Nephron progenitor cell (in vitro differentiated cells): ENCODE results near the gene NFATC3.

ENCODE experiments used
- DNase-seq: peaks from one replicate; pipeline ENCODE4 v3.0.0; 2021
- H3K27ac Mint-ChIP-seq: 2 replicates; pipeline ENCODE4 v1.8.0; 2021; ENCODE audit warnings: mild to moderate bottlenecking, moderate library complexity, mixed read lengths
- H3K27me3 Mint-ChIP-seq: 2 replicates; pipeline ENCODE4 v1.8.0; 2021; ENCODE audit warnings: mild to moderate bottlenecking, low read depth, mixed read lengths; ENCODE audit not compliant: poor library complexity
- H3K36me3 Mint-ChIP-seq: 2 replicates; pipeline ENCODE4 v1.8.0; 2021; ENCODE audit warnings: low read depth, mixed read lengths
- H3K4me1 Mint-ChIP-seq: 2 replicates; pipeline ENCODE4 v1.8.0; 2021; ENCODE audit warnings: mixed read lengths
- H3K4me3 Mint-ChIP-seq: 2 replicates; pipeline ENCODE4 v1.8.0; 2021; ENCODE audit warnings: mild to moderate bottlenecking, moderate library complexity, mixed read lengths
- H3K9me3 Mint-ChIP-seq: 2 replicates; pipeline ENCODE4 v1.8.0; 2021; ENCODE audit warnings: mild to moderate bottlenecking, moderate library complexity, mixed read lengths
- TF ChIP-seq, protein P1 (sequence below): fragments of 200-600 bp; sonication (generic); IDR thresholded peaks from 2 replicates; pipeline ENCODE4 v1.5.0; 2021; ENCODE audit warnings: antibody characterized with exemption

NFATC3 gene

DNA sequence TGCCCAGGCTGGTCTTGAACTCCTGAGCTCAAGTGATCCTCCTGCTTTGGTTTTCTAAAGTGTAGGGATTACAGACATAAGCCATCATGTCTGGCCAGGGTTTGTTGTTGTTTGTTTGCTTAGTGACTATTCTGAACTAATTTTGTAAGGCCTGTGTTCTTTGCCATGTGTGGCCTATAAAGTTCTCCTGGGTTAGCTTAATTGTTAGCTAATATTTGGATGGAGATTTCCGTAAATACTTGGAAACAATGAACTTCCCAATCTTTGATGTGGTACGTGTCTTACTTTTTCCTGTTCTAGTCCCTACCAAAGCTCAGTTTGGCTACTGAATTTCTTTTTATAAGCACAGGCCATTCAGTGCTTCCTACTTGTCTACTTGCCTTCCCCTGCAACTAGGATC, 37.2 kb upstream of the NFATC3 start:
- TF ChIP-seq, protein P1, sequence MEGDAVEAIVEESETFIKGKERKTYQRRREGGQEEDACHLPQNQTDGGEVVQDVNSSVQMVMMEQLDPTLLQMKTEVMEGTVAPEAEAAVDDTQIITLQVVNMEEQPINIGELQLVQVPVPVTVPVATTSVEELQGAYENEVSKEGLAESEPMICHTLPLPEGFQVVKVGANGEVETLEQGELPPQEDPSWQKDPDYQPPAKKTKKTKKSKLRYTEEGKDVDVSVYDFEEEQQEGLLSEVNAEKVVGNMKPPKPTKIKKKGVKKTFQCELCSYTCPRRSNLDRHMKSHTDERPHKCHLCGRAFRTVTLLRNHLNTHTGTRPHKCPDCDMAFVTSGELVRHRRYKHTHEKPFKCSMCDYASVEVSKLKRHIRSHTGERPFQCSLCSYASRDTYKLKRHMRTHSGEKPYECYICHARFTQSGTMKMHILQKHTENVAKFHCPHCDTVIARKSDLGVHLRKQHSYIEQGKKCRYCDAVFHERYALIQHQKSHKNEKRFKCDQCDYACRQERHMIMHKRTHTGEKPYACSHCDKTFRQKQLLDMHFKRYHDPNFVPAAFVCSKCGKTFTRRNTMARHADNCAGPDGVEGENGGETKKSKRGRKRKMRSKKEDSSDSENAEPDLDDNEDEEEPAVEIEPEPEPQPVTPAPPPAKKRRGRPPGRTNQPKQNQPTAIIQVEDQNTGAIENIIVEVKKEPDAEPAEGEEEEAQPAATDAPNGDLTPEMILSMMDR: no peak
- Mint-ChIP-seq H3K4me1 (no peaks in the 10 kb centered on the region), H3K4me3 (no peak overlapping the region), H3K27me3 (no peaks in the 10 kb centered on the region), H3K9me3 (no peaks in the 10 kb centered on the region), H3K27ac (no peak overlapping the region), H3K36me3 (peaks cover 55% of the 10 kb centered on the region)
- no peak for DNase-seq

DNA sequence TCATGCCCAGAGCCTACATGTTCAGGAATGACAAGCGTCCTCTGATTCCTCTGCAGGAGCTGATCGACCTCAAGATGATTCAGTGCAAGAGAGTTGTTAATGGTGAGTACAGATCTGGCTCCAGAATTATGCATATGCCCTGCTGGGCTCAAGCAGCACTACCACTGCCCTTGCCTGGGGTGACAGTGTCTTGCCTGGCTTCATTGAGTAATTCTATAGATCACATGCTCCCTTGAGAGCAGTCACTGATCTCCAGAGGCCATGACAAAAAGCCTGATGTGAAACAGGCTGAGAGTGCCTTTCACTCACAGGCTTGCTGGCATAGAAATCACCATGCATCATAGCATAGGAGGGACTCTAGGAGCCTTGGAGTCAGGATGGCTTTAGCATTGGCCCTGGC, 35.7 kb upstream of the NFATC3 start:
- no peak overlapping the region for H3K27ac Mint-ChIP-seq
- no peak overlapping the region for H3K4me3 Mint-ChIP-seq
- peaks cover 65% of the 10 kb centered on the region for H3K36me3 Mint-ChIP-seq
- no peaks in the 10 kb centered on the region for H3K27me3 Mint-ChIP-seq
- DNase-seq: no peak
- TF ChIP-seq, protein P1: no peak
- H3K9me3 Mint-ChIP-seq: no peaks in the 10 kb centered on the region
- no peaks in the 10 kb centered on the region for H3K4me1 Mint-ChIP-seq

DNA sequence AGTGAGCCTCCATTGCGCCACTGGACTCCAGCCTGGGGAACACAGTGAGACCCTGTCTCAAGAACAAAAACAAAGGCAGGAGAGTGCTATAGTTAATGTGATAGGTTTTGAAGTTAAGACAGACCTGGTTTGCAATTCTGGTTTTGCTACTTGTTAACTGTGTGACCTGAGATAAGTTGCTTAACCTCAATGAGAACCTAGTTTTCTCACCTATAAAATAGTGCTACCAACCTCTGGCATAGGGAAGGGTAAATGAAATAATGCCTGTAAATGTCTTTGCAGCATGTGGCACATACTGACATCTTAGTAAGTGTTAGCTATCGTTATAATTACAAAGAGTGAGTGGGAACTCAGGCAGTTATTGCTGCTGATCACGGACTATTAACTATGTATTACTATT, 29.8 kb upstream of the NFATC3 start:
- no peak for DNase-seq

DNA sequence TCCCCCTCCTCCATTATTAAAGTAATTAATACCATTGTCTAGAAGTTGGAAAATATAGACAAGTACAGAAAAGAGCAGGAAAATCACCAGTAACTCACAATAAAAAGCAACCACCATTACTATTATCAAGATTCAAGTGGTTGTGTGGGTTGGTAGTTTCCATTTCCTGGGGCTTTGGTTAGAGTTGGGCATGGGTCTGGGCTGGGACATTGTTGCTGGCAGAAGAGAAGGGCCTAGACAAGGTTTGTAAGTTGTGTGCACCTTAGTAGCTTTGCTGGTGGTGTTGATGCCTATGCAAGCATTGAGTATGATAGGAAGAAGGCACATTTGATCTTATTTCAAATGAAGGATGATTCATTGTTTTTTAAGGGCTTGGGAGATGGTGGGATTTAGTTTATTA, 25.4 kb upstream of the NFATC3 start:
- Mint-ChIP-seq H3K4me3 (no peak overlapping the region), H3K9me3 (no peaks in the 10 kb centered on the region), H3K4me1 (peaks cover 2% of the 10 kb centered on the region), H3K36me3 (peaks cover 22% of the 10 kb centered on the region), H3K27ac (peak overlapping the region; percentile 3), H3K27me3 (no peaks in the 10 kb centered on the region)
- TF ChIP-seq, protein P1: no peak
- DNase-seq: no peak

More for the DNA sequence above, 29.8 kb upstream of the NFATC3 start:
- H3K36me3 Mint-ChIP-seq: peaks cover 50% of the 10 kb centered on the region
- H3K4me3 Mint-ChIP-seq: no peak overlapping the region
- TF ChIP-seq, protein P1: no peak
- no peaks in the 10 kb centered on the region for H3K9me3 Mint-ChIP-seq
- peak overlapping the region; percentile 75 for H3K27ac Mint-ChIP-seq
- H3K27me3 Mint-ChIP-seq: no peaks in the 10 kb centered on the region
- no peaks in the 10 kb centered on the region for H3K4me1 Mint-ChIP-seq

DNA sequence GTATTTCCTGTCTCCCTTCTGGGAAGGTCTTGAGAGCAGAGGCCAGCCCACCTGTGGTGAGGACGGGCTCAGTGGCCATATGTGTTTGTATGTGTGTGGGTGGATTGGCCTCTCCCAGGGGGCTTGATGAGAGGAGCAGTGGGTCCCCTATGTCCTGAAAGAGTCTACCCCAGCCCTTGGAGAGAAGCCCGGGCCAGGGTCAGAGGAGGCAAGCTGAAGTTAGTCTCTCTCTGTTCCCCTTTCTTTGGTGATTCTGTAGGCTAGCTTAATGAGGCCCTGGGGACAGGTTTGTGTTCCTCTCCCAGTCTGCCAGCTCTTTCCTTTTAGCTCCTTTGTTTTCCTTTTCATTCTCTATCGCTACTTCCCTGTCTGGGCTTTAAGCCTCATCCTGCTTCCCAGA, 23.8 kb upstream of the NFATC3 start:
- Mint-ChIP-seq H3K4me1 (peaks cover 6% of the 10 kb centered on the region), H3K9me3 (no peaks in the 10 kb centered on the region), H3K4me3 (no peak overlapping the region), H3K27me3 (peaks cover 2% of the 10 kb centered on the region), H3K27ac (peak overlapping the region; percentile 82), H3K36me3 (peaks cover 22% of the 10 kb centered on the region)
- no peak for DNase-seq
- TF ChIP-seq, protein P1: no peak

DNA sequence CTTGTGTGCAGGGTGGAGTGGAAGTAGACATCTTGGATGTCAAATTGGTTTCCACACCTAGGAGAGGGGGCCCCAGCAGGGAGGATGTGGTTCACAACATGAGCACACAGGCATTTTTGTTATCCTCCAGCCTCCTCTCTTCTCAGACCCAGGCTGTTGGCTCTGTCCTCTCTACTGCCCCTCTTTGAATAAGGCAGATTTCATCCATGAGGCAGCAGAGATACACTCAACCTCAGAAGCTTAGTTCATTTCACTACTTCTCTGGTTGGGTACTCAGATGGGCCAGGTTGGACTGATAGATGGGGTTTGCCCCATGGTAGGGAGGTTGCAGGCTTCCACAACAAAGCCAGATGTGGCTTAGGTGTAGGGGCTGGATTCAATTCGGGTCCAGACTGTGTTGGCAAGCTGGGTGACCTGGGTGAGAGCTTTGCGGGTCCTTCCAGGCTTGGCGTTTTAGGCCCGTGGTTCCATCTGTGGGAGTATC, 22.2 kb upstream of the NFATC3 start:
- no peak overlapping the region for H3K27ac Mint-ChIP-seq

More for the DNA sequence above, 22.2 kb upstream of the NFATC3 start:
- Mint-ChIP-seq H3K4me1 (peaks cover 6% of the 10 kb centered on the region), H3K9me3 (no peaks in the 10 kb centered on the region), H3K36me3 (peaks cover 22% of the 10 kb centered on the region), H3K27me3 (peaks cover 2% of the 10 kb centered on the region), H3K4me3 (no peak overlapping the region)
- TF ChIP-seq, protein P1: no peak
- no peak for DNase-seq
